NT2/D1 (cell line): ENCODE data around the gene DCAF8.

Experiments used
- DNase-seq: peaks from one replicate; pipeline ENCODE4 v3.0.0-alpha.2; 2011; ENCODE audit warnings: low read depth, low spot score
- H3K27me3 ChIP-seq: 2 replicates; pipeline ENCODE4 v1.6.0; 2011; ENCODE audit warnings: mild to moderate bottlenecking; ENCODE audit not compliant: insufficient read length, insufficient read depth
- H3K36me3 ChIP-seq: 2 replicates; pipeline ENCODE4 v1.6.1; 2011; ENCODE audit warnings: mild to moderate bottlenecking, low read length, mixed read lengths; ENCODE audit not compliant: insufficient read depth, insufficient read length
- H3K4me1 ChIP-seq: 2 replicates; pipeline ENCODE4 v1.5.1; 2011; ENCODE audit not compliant: insufficient read depth, insufficient read length
- H3K4me3 ChIP-seq: 2 replicates; pipeline ENCODE4 v1.5.1; 2011; ENCODE audit warnings: low read depth; ENCODE audit not compliant: insufficient read length
- H3K9ac ChIP-seq: 2 replicates; pipeline ENCODE4 v1.6.0; 2011; ENCODE audit warnings: low read depth; ENCODE audit not compliant: insufficient read length
- H3K9me3 ChIP-seq: 2 replicates; pipeline ENCODE4 v1.5.1; 2011; ENCODE audit warnings: mild to moderate bottlenecking, low read length; ENCODE audit not compliant: insufficient read depth
- SUZ12 ChIP-seq: IDR thresholded peaks from 2 replicates; pipeline ENCODE4 v1.6.1; 2011; ENCODE audit not compliant: insufficient read length, insufficient read depth; ENCODE audit errors: extremely low read depth
- YY1 ChIP-seq: IDR thresholded peaks from 2 replicates; pipeline ENCODE4 v1.6.1; 2011; ENCODE audit not compliant: insufficient read length, insufficient read depth
- ZNF274 ChIP-seq: IDR thresholded peaks from 2 replicates; pipeline ENCODE4 v1.6.1; 2011; ENCODE audit warnings: mild to moderate bottlenecking, low read depth, low read length

Gene DCAF8

DNA sequence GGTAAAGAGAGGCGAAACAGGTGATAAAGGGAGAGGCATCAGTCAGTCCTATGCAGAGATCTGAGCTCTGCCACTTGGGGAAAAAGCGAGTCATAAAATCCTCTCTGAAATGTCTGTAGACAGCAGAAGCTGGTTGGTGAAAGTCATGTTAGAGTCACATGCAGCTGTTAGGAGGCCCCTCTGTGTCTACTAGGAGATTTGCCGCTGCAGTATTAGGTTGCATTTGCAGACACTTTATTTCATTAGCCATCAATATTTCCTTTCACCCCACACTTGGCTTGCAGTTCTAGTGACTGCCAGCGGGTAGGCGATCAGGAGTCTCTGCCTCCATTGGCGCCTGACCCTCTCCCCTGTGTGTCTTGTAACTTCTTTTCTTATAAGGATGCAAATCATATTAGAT is 94.8 kb downstream of the DCAF8 start:
- Histone ChIP-seq H3K9me3 (no peaks in the 10 kb centered on the region), H3K4me3 (no peak overlapping the region), H3K4me1 (peaks cover 9% of the 10 kb centered on the region), H3K9ac (no peak overlapping the region), H3K27me3 (peaks cover 29% of the 10 kb centered on the region), H3K36me3 (no peaks in the 10 kb centered on the region)
- no peak for DNase-seq
- TF ChIP-seq ZNF274 (no peak), YY1 (no peak), SUZ12 (no peak)

DNA sequence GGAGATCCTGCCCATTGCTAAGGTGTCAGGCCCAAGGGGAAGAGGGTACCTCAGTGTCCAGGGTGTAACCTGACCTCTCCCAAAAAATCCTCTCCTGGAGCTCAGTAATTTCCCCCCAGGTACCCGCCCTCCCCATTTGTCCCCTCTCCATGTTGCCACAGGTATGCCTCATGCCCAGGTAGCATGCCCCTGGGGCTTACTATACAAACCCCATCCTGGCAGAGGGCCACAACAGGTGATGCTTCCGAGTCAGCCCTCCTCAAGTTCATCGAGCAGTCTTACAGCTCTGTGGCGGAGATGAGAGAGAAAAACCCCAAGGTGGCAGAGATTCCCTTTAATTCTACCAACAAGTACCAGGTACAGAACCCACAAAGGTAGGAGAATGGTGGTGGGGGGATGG is 95.3 kb downstream of the DCAF8 start:
- peaks cover 27% of the 10 kb centered on the region for H3K27me3 ChIP-seq
- H3K9me3 ChIP-seq: no peaks in the 10 kb centered on the region
- no peak overlapping the region for H3K4me3 ChIP-seq
- peaks cover 9% of the 10 kb centered on the region for H3K4me1 ChIP-seq
- TF ChIP-seq ZNF274: no peak
- no peak for TF ChIP-seq YY1
- no peak for TF ChIP-seq SUZ12
- H3K9ac ChIP-seq: no peak overlapping the region
- DNase-seq: no peak
- H3K36me3 ChIP-seq: no peaks in the 10 kb centered on the region

DNA sequence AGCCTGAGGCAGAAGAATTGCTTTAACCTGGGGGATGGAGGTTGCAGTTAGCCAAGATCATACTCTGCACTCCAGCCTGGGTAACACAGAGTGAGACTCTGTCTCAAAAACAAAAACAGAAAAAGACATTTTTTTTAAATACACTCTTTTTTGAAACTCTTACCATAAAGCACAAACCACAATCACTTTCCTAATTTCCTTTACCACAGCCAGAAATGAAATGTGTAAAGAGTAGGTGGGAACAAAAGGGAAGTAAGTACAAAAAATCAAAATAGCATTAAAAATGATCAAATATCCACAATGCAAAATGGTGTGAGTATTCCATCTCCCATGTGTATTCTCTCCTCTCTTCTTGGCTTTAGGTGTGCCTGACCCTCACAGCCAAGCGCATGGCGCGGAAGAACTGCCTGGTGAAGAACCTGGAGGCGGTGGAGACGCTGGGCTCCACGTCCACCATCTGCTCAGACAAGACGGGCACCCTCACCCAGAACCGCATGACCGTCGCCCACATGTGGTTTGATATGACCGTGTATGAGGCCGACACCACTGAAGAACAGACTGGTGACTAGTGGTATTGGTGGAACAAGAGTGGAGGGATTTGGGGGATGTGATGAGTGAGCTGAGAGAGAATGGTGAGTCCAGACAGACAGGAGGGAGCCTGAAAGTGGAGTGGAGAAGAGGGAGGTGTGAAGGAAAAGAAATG is 96.0 kb downstream of the DCAF8 start:
- Histone ChIP-seq H3K36me3 (no peaks in the 10 kb centered on the region), H3K27me3 (peaks cover 27% of the 10 kb centered on the region), H3K9me3 (no peaks in the 10 kb centered on the region), H3K9ac (no peak overlapping the region), H3K4me1 (peaks cover 7% of the 10 kb centered on the region), H3K4me3 (no peak overlapping the region)
- TF ChIP-seq YY1 (no peak), SUZ12 (no peak), ZNF274 (no peak)
- DNase-seq: no peak
